ENCODE measurements around the gene ELP5.

DNA sequence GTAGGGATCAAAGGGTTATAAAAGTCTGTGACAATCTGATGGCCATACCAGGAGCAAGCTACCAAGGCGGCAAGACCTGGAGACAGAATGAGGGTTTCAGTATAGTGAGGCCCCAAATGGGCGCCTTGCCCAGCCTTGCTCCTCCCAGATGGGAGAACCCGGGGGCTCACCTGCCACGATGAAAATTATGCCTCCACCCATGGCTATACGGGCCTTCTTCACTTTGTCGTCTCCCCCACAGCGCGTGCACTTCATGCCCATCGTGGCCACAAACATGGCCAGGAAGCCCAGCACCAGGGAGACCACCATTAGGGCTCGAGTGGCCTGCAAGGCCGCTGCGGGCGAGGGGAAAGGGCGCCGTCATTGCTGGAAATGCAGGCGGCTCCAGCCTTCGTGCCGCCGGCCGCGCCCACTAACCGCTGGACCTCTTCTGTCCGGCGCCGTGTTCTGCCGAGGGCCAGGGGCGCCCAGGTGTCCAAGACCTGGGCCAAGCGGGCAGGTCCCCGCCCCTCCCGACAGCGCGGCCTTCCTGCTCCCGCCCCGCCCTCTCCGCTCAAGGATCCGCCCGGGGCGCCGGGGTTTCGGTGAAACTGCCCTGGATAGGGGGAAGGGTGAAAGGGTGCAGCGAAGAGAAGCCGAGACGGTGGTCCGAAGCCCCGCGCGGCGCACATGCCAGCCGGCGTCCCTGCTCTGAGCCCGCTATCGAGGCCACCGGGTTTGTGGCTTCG, 8.8 kb downstream of the ELP5 start:
- TF ChIP-seq, protein P1, sequence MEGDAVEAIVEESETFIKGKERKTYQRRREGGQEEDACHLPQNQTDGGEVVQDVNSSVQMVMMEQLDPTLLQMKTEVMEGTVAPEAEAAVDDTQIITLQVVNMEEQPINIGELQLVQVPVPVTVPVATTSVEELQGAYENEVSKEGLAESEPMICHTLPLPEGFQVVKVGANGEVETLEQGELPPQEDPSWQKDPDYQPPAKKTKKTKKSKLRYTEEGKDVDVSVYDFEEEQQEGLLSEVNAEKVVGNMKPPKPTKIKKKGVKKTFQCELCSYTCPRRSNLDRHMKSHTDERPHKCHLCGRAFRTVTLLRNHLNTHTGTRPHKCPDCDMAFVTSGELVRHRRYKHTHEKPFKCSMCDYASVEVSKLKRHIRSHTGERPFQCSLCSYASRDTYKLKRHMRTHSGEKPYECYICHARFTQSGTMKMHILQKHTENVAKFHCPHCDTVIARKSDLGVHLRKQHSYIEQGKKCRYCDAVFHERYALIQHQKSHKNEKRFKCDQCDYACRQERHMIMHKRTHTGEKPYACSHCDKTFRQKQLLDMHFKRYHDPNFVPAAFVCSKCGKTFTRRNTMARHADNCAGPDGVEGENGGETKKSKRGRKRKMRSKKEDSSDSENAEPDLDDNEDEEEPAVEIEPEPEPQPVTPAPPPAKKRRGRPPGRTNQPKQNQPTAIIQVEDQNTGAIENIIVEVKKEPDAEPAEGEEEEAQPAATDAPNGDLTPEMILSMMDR (IDR thresholded peaks at IDR 0.05): no peak
- TF ChIP-seq POLR2A (IDR thresholded peaks at IDR 0.05) (no peak), EP300 (IDR thresholded peaks at IDR 0.05) (no peak)
